WTC11 (cell line): ENCODE results near the gene TMSB15C. TPM values are rescaled to one million over a fixed set of nuclear protein-coding genes. Genes with fewer than 3 reads are reported as not detected.
"Not testable (repeated sequence)": the region's sequence is repeated elsewhere in the genome, so short reads cannot be mapped to it uniquely, and the experiment has no call there.

Source experiments
- ATAC-seq: fragments of 200-7000 bp; cut with Tn5 transposase; 2 replicates; pipeline ENCODE4 v1.10.0; 2021; ENCODE audit warnings: mild to moderate bottlenecking, moderate library complexity
- CTCF ChIA-PET: fragments of 300-600 bp; sonication (Branson Sonifier 250); formaldehyde crosslinking; loops from one replicate; lab custom pipeline; 2021; ENCODE audit warnings: antibody characterized with exemption; lab: Charles Lee
- POLR2A ChIA-PET: fragments of 350-600 bp; sonication (Branson Sonifier 250); formaldehyde crosslinking; loops from one replicate; lab custom pipeline; 2021; ENCODE audit warnings: antibody characterized with exemption; lab: Charles Lee
- DNase-seq: peaks from one replicate; pipeline ENCODE4 v3.0.0; 2021; ENCODE audit warnings: low spot score
- H3K27ac Mint-ChIP-seq: 2 replicates; pipeline ENCODE4 v1.8.0; 2021; ENCODE audit warnings: mixed read lengths
- H3K27me3 Mint-ChIP-seq: 2 replicates; pipeline ENCODE4 v1.8.0; 2021; ENCODE audit warnings: low read depth, mild to moderate bottlenecking, moderate library complexity, mixed read lengths
- H3K36me3 Mint-ChIP-seq: 2 replicates; pipeline ENCODE4 v1.8.0; 2021; ENCODE audit warnings: mixed read lengths
- H3K4me1 Mint-ChIP-seq: 2 replicates; pipeline ENCODE4 v1.8.0; 2022; ENCODE audit warnings: mixed read lengths
- H3K4me3 Mint-ChIP-seq: 2 replicates; pipeline ENCODE4 v1.8.0; 2021; ENCODE audit warnings: mild to moderate bottlenecking, moderate library complexity, mixed read lengths
- H3K9me3 Mint-ChIP-seq: 2 replicates; pipeline ENCODE4 v1.8.0; 2021; ENCODE audit warnings: mixed read lengths
- ATF1 ChIP-seq: sonication (generic); formaldehyde crosslinking; IDR thresholded peaks from 2 replicates; pipeline ENCODE4 v1.8.1; 2023; ENCODE audit warnings: mild to moderate bottlenecking, moderate library complexity, missing genetic modification reagents
- ERG ChIP-seq: fragments of 250-450 bp; sonication (Bioruptor Pico); IDR thresholded peaks from 2 replicates; pipeline ENCODE4 v1.8.0; 2021; ENCODE audit warnings: mild to moderate bottlenecking
- GABPB1 ChIP-seq: sonication (generic); formaldehyde crosslinking; IDR thresholded peaks from 2 replicates; pipeline ENCODE4 v1.8.1; 2023; ENCODE audit warnings: mild to moderate bottlenecking, missing genetic modification reagents
- GTF2I ChIP-seq: fragments of 250-450 bp; sonication (Bioruptor Pico); conservative IDR thresholded peaks from 2 replicates; pipeline ENCODE4 v1.4.0; 2021; ENCODE audit warnings: mild to moderate bottlenecking
- KAT7 ChIP-seq: sonication (generic); formaldehyde crosslinking; IDR thresholded peaks from 2 replicates; pipeline ENCODE4 v1.8.1; 2023; ENCODE audit warnings: missing genetic modification reagents, mild to moderate bottlenecking, borderline replicate concordance
- OVOL2 ChIP-seq: fragments of 250-450 bp; sonication (Bioruptor Pico); IDR thresholded peaks from 2 replicates; pipeline ENCODE4 v1.9.0; 2021; ENCODE audit warnings: mild to moderate bottlenecking, borderline replicate concordance
- SMAD3 ChIP-seq: sonication (generic); formaldehyde crosslinking; IDR thresholded peaks from 2 replicates; pipeline ENCODE4 v1.8.0; 2022; ENCODE audit warnings: missing genetic modification reagents, mild to moderate bottlenecking, borderline replicate concordance
- SP1 ChIP-seq: sonication (generic); formaldehyde crosslinking; conservative IDR thresholded peaks from 2 replicates; pipeline ENCODE4 v1.8.1; 2022; ENCODE audit warnings: missing genetic modification reagents
- TP53 ChIP-seq: sonication (generic); formaldehyde crosslinking; IDR thresholded peaks from 2 replicates; pipeline ENCODE4 v1.8.1; 2023; ENCODE audit warnings: mild to moderate bottlenecking, missing genetic modification reagents
- USF1 ChIP-seq: sonication (generic); formaldehyde crosslinking; IDR thresholded peaks from 2 replicates; pipeline ENCODE4 v1.8.0; 2022; ENCODE audit warnings: mild to moderate bottlenecking, missing genetic modification reagents
- ZNF121 ChIP-seq: sonication (generic); formaldehyde crosslinking; IDR thresholded peaks from 2 replicates; pipeline ENCODE4 v1.8.0; 2023; ENCODE audit warnings: missing genetic modification reagents
- ZNF219 ChIP-seq: sonication (generic); formaldehyde crosslinking; IDR thresholded peaks from 2 replicates; pipeline ENCODE4 v1.8.0; 2023; ENCODE audit warnings: missing genetic modification reagents, mild to moderate bottlenecking, borderline replicate concordance
- ZNF281 ChIP-seq: sonication (generic); formaldehyde crosslinking; IDR thresholded peaks from 2 replicates; pipeline ENCODE4 v1.8.0; 2023; ENCODE audit warnings: mild to moderate bottlenecking, missing genetic modification reagents
- ZNF317 ChIP-seq: sonication (generic); formaldehyde crosslinking; IDR thresholded peaks from 2 replicates; pipeline ENCODE4 v1.8.1; 2023; ENCODE audit warnings: low read depth, mild to moderate bottlenecking, moderate library complexity, missing genetic modification reagents, borderline replicate concordance
- ZNF423 ChIP-seq: fragments of 250-450 bp; sonication (Bioruptor Pico); IDR thresholded peaks from 2 replicates; pipeline ENCODE4 v2.1.2; 2022; ENCODE audit warnings: mild to moderate bottlenecking, moderate library complexity
- ZNF532 ChIP-seq: fragments of 250-450 bp; sonication (Bioruptor Pico); IDR thresholded peaks from 2 replicates; pipeline ENCODE4 v1.9.0; 2021; ENCODE audit warnings: mild to moderate bottlenecking, borderline replicate concordance
- ZSCAN18 ChIP-seq: fragments of 250-450 bp; sonication (Bioruptor Pico); IDR thresholded peaks from 2 replicates; pipeline ENCODE4 v2.1.2; 2022; ENCODE audit warnings: mild to moderate bottlenecking, moderate library complexity
- total RNA-seq: library from RNA; stranded (reverse); gene quantifications from 3 replicates; pipeline ENCODE4 v1.2.3, GENCODE V29; 2021

The TMSB15C gene
- total RNA-seq, 1 experiment from 2014 or later: 4.3 TPM

GRCh38 chrX:104084534-104085277, 8.7 kb upstream of the TMSB15C start (continued):
- TF ChIP-seq ZNF121 (CRISPR knock-in tag) (no peak), ZNF317 (CRISPR knock-in tag) (no peak), SP1 (CRISPR knock-in tag) (no peak), ERG (CRISPR knock-in tag) (no peak), ZNF281 (no peak), ZNF219 (CRISPR knock-in tag) (no peak), TP53 (no peak), ATF1 (CRISPR knock-in tag) (no peak), USF1 (no peak), GTF2I (CRISPR knock-in tag) (no peak), SMAD3 (CRISPR knock-in tag) (no peak)
- TF ChIP-seq, all 79 proteins: peak for 0

- DNase-seq (no peak), ATAC-seq (no peak)
- ChIA-PET CTCF (no interaction called here), POLR2A (no interaction called here)
- H3K36me3 Mint-ChIP-seq: no peaks in the 10 kb centered on the region
- no peak overlapping the region for H3K4me3 Mint-ChIP-seq
- no peaks in the 10 kb centered on the region for H3K9me3 Mint-ChIP-seq
- no peak overlapping the region for H3K27ac Mint-ChIP-seq
- TF ChIP-seq GABPB1 (CRISPR knock-in tag) (no peak), ZNF532 (CRISPR knock-in tag) (no peak), ZSCAN18 (no peak), OVOL2 (no peak), ZNF423 (CRISPR knock-in tag) (no peak), KAT7 (no peak)
- H3K27me3 Mint-ChIP-seq: peaks cover 4% of the 10 kb centered on the region; the same call in 1 of the 2 replicates
- no peaks in the 10 kb centered on the region for H3K4me1 Mint-ChIP-seq
These were observed 8.0 kb upstream of the TMSB15C start for GRCh38 chrX:104084063-104084462.

- H3K27ac Mint-ChIP-seq, H3K36me3 Mint-ChIP-seq, ATAC-seq, DNase-seq, CTCF ChIA-PET, H3K4me3 Mint-ChIP-seq, H3K9me3 Mint-ChIP-seq, H3K4me1 Mint-ChIP-seq, POLR2A ChIA-PET, H3K27me3 Mint-ChIP-seq: not testable (repeated sequence)
These were observed 1.8 kb upstream of the TMSB15C start for GRCh38 chrX:104077854-104078253.

GRCh38 chrX:104062636-104063035, 13.4 kb downstream of the TMSB15C start:
- H3K9me3 Mint-ChIP-seq, POLR2A ChIA-PET, H3K4me3 Mint-ChIP-seq, H3K4me1 Mint-ChIP-seq, H3K27me3 Mint-ChIP-seq, ATAC-seq, DNase-seq, H3K27ac Mint-ChIP-seq, H3K36me3 Mint-ChIP-seq, CTCF ChIA-PET: not testable (repeated sequence)

- H3K4me3 Mint-ChIP-seq, H3K36me3 Mint-ChIP-seq, DNase-seq, H3K27me3 Mint-ChIP-seq, H3K9me3 Mint-ChIP-seq, POLR2A ChIA-PET, H3K27ac Mint-ChIP-seq, H3K4me1 Mint-ChIP-seq, CTCF ChIA-PET: not testable (repeated sequence)
- ATAC-seq: peak; percentile 77
These were observed 21.1 kb downstream of the TMSB15C start for GRCh38 chrX:104054956-104055355.
